Measurements from ENCODE around the gene FES.

Gene FES

GRCh38 chr15:90931828-90932659 lies 47.7 kb downstream of the FES start, which contains the start of gene HDDC3:
Gene HDDC3 (minus strand): TSS chr15:90932549. CDS start chr15:90932540, 9 bp downstream.
- H3K27me3 ChIP-seq (ENCODE audit: insufficient read depth, low read length) = no peaks in the 10 kb centered on the region

GRCh38 chr15:90932660-90932991 lies 48.3 kb downstream of the FES start:
- no peaks in the 10 kb centered on the region for H3K36me3 ChIP-seq (ENCODE audit: insufficient read depth, low read length)
- no peaks in the 10 kb centered on the region for H3K27me3 ChIP-seq (ENCODE audit: insufficient read depth, low read length)
- H2AFZ ChIP-seq (ENCODE audit: low read depth, low read length) = peak overlapping the region; percentile 83
- no peaks in the 10 kb centered on the region for H3K9me3 ChIP-seq (ENCODE audit: low read length)
- H3K4me1 ChIP-seq (ENCODE audit: insufficient read depth, low read length) = peaks cover 32% of the 10 kb centered on the region
- peak overlapping the region; percentile 62 for H3K4me3 ChIP-seq (ENCODE audit: low read length)

More at GRCh38 chr15:90931828-90932659, 47.7 kb downstream of the FES start, which contains the start of gene HDDC3:
- no peaks in the 10 kb centered on the region for H3K36me3 ChIP-seq (ENCODE audit: insufficient read depth, low read length)
- peak within 1 kb of the TSS; percentile 83 for H2AFZ ChIP-seq (ENCODE audit: low read depth, low read length)
- peak within 1 kb of the TSS; percentile 62 for H3K4me3 ChIP-seq (ENCODE audit: low read length)
- peaks cover 32% of the 10 kb centered on the region for H3K4me1 ChIP-seq (ENCODE audit: insufficient read depth, low read length)
- H3K9me3 ChIP-seq (ENCODE audit: low read length) = no peaks in the 10 kb centered on the region

GRCh38 chr15:90933301-90933700 lies 49.0 kb downstream of the FES start:
- H2AFZ ChIP-seq (ENCODE audit: low read depth, low read length) = no peak overlapping the region
- no peak overlapping the region for H3K4me3 ChIP-seq (ENCODE audit: low read length)
- H3K4me1 ChIP-seq (ENCODE audit: insufficient read depth, low read length) = peaks cover 32% of the 10 kb centered on the region
- no peaks in the 10 kb centered on the region for H3K27me3 ChIP-seq (ENCODE audit: insufficient read depth, low read length)
- H3K36me3 ChIP-seq (ENCODE audit: insufficient read depth, low read length) = peaks cover 2% of the 10 kb centered on the region
- no peaks in the 10 kb centered on the region for H3K9me3 ChIP-seq (ENCODE audit: low read length)

- H2AFZ ChIP-seq (ENCODE audit: low read depth, low read length) = peak overlapping the region; percentile 95
- H3K4me1 ChIP-seq (ENCODE audit: insufficient read depth, low read length) = peaks cover 32% of the 10 kb centered on the region
- no peaks in the 10 kb centered on the region for H3K27me3 ChIP-seq (ENCODE audit: insufficient read depth, low read length)
- H3K36me3 ChIP-seq (ENCODE audit: insufficient read depth, low read length) = peaks cover 7% of the 10 kb centered on the region
- peak overlapping the region; percentile 68 for H3K4me3 ChIP-seq (ENCODE audit: low read length)
- H3K9me3 ChIP-seq (ENCODE audit: low read length) = no peaks in the 10 kb centered on the region
These were observed 50.1 kb downstream of the FES start for GRCh38 chr15:90934256-90934948.

GRCh38 chr15:90934949-90935751 lies 50.8 kb downstream of the FES start, which contains the start of gene UNC45A:
Gene UNC45A (plus strand): TSS chr15:90935285. CDS start chr15:90935325, 40 bp downstream.
- Histone ChIP-seq H3K4me1 (ENCODE audit: insufficient read depth, low read length) (peaks cover 32% of the 10 kb centered on the region), H3K4me3 (ENCODE audit: low read length) (peak within 1 kb of the TSS; percentile 68), H3K36me3 (ENCODE audit: insufficient read depth, low read length) (peaks cover 14% of the 10 kb centered on the region), H2AFZ (ENCODE audit: low read depth, low read length) (peak within 1 kb of the TSS; percentile 95), H3K9me3 (ENCODE audit: low read length) (no peaks in the 10 kb centered on the region), H3K27me3 (ENCODE audit: insufficient read depth, low read length) (no peaks in the 10 kb centered on the region)

- Histone ChIP-seq H3K4me1 (ENCODE audit: insufficient read depth, low read length) (peaks cover 27% of the 10 kb centered on the region), H3K36me3 (ENCODE audit: insufficient read depth, low read length) (peaks cover 26% of the 10 kb centered on the region), H2AFZ (ENCODE audit: low read depth, low read length) (no peak overlapping the region), H3K9me3 (ENCODE audit: low read length) (no peaks in the 10 kb centered on the region), H3K27me3 (ENCODE audit: insufficient read depth, low read length) (no peaks in the 10 kb centered on the region), H3K4me3 (ENCODE audit: low read length) (no peak overlapping the region)
These were observed 52.5 kb downstream of the FES start for GRCh38 chr15:90936823-90937222.

GRCh38 chr15:90938261-90938660 lies 54.0 kb downstream of the FES start:
- Histone ChIP-seq H3K36me3 (ENCODE audit: insufficient read depth, low read length) (peaks cover 40% of the 10 kb centered on the region), H3K9me3 (ENCODE audit: low read length) (no peaks in the 10 kb centered on the region), H2AFZ (ENCODE audit: low read depth, low read length) (no peak overlapping the region), H3K27me3 (ENCODE audit: insufficient read depth, low read length) (no peaks in the 10 kb centered on the region), H3K4me1 (ENCODE audit: insufficient read depth, low read length) (peaks cover 19% of the 10 kb centered on the region), H3K4me3 (ENCODE audit: low read length) (no peak overlapping the region)

GRCh38 chr15:90939756-90940155 lies 55.5 kb downstream of the FES start:
- peaks cover 54% of the 10 kb centered on the region for H3K36me3 ChIP-seq (ENCODE audit: insufficient read depth, low read length)
- peaks cover 11% of the 10 kb centered on the region for H3K4me1 ChIP-seq (ENCODE audit: insufficient read depth, low read length)
- no peaks in the 10 kb centered on the region for H3K27me3 ChIP-seq (ENCODE audit: insufficient read depth, low read length)
- no peak overlapping the region for H2AFZ ChIP-seq (ENCODE audit: low read depth, low read length)
- no peak overlapping the region for H3K4me3 ChIP-seq (ENCODE audit: low read length)
- no peaks in the 10 kb centered on the region for H3K9me3 ChIP-seq (ENCODE audit: low read length)

- H3K9me3 ChIP-seq (ENCODE audit: low read length) = no peaks in the 10 kb centered on the region
- no peaks in the 10 kb centered on the region for H3K27me3 ChIP-seq (ENCODE audit: insufficient read depth, low read length)
- peaks cover 58% of the 10 kb centered on the region for H3K36me3 ChIP-seq (ENCODE audit: insufficient read depth, low read length)
- no peak overlapping the region for H3K4me3 ChIP-seq (ENCODE audit: low read length)
- H3K4me1 ChIP-seq (ENCODE audit: insufficient read depth, low read length) = peaks cover 4% of the 10 kb centered on the region
- H2AFZ ChIP-seq (ENCODE audit: low read depth, low read length) = no peak overlapping the region
These were observed 56.7 kb downstream of the FES start for GRCh38 chr15:90941038-90941437.

- no peak overlapping the region for H2AFZ ChIP-seq (ENCODE audit: low read depth, low read length)
- H3K4me1 ChIP-seq (ENCODE audit: insufficient read depth, low read length) = no peaks in the 10 kb centered on the region
- H3K36me3 ChIP-seq (ENCODE audit: insufficient read depth, low read length) = peaks cover 72% of the 10 kb centered on the region
- no peak overlapping the region for H3K4me3 ChIP-seq (ENCODE audit: low read length)
- no peaks in the 10 kb centered on the region for H3K9me3 ChIP-seq (ENCODE audit: low read length)
- no peaks in the 10 kb centered on the region for H3K27me3 ChIP-seq (ENCODE audit: insufficient read depth, low read length)
These were observed 58.2 kb downstream of the FES start for GRCh38 chr15:90942354-90943120.

GRCh38 chr15:90945091-90945490 lies 60.8 kb downstream of the FES start:
- no peaks in the 10 kb centered on the region for H3K9me3 ChIP-seq (ENCODE audit: low read length)
- H3K4me3 ChIP-seq (ENCODE audit: low read length) = no peak overlapping the region
- H3K4me1 ChIP-seq (ENCODE audit: insufficient read depth, low read length) = no peaks in the 10 kb centered on the region
- H2AFZ ChIP-seq (ENCODE audit: low read depth, low read length) = no peak overlapping the region
- H3K27me3 ChIP-seq (ENCODE audit: insufficient read depth, low read length) = no peaks in the 10 kb centered on the region
- peaks cover 78% of the 10 kb centered on the region for H3K36me3 ChIP-seq (ENCODE audit: insufficient read depth, low read length)

All from neuron (in vitro differentiated cells).